Cortex of kidney (tissue), 1 donor: ENCODE results near the gene HS6ST1.
"Not testable (repeated sequence)": the region's sequence is repeated elsewhere in the genome, so short reads cannot be mapped to it uniquely, and the experiment has no call there.

Source experiments
- DNase-seq: peaks from one replicate; lab custom pipeline; 2025; lab: John Stamatoyannopoulos, UW

Gene HS6ST1

DNA sequence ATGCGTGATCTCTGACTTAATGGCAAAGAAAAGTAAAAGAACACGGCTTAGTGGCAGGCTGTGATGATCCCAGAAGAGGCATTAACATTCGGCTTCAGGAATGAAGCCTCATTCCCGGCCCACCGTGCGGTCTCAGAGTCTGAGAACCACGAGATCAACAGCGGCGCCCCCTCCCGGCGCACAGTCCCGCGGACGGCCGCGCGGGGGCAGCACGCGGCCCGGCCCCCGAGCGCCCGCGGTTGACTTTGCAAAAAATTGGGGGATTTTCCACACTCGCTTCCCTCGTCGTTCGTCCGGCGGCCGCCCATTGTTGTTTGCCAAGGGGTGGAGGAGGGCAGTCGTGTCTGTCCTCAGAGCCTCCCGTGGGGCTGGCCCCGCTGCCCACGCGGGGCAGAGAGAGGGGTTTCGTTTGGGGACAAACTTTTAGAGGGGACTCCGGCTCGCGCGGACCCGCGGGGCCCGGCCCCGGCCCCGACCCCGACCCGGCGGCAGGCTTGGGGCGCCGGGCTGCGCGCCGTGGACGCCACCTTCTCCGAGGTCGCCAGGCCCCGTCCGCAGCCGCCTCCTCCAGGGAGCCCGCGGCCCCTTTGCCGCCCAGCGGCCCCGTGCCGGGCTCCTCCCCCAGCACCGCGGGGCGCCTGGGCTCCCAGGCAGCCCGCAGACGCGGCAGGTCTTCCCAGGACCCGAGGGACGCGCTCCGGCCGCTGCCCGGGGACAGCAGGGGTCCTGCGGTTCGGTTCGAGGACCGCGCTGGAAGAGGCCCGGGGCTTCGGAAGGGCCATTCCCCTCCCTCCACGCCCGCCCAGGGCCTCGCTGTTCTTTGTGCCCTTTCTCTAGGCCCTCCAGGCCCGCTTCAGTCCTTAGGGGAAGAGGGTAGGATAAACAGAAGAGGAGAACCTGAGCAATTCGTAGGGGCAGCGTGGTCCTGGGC, 3.4 kb upstream of the HS6ST1 start:
- DNase-seq = no peak

DNA sequence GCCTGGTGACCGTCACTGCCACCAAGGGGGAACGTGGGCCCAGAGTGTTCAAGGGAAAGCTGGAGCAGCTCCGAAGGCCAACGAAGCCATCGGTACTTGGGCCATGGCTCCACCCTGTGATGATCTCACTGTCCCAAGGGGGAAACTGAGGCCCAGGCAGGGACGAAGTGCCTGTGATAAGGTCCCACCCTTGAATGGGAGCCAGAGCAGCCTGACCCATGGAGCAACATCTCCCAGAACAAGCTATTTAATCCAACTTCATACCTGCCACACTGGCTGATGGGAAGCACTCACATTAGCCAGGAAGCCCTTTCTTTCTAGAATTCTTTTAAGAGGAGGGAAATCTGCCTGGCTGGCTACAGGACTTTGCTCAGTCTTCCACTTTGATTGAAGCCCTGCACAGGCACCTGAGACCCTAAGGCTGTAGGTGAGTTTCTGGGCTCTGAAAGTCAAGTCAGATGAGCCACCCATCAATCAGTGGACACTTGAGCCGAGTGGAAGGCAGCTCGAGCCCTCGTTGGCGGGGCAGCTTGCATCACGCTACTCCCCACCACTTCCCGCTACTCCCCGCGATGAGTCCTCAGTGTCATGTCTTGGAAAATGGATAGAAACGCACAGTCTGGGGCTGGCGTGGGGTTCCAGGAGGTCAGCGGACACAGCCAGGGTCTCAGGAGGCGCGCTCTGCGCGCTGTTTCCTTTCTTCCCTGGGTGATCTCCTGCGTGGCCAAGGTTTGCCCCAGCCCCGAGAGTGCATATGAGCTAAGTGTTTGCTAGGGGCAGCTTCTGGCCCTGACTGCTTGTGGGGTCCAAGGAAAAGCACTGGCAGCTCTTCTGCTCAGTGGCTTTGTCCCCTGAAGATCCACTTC, 2.5 kb upstream of the HS6ST1 start:
- no peak for DNase-seq

DNA sequence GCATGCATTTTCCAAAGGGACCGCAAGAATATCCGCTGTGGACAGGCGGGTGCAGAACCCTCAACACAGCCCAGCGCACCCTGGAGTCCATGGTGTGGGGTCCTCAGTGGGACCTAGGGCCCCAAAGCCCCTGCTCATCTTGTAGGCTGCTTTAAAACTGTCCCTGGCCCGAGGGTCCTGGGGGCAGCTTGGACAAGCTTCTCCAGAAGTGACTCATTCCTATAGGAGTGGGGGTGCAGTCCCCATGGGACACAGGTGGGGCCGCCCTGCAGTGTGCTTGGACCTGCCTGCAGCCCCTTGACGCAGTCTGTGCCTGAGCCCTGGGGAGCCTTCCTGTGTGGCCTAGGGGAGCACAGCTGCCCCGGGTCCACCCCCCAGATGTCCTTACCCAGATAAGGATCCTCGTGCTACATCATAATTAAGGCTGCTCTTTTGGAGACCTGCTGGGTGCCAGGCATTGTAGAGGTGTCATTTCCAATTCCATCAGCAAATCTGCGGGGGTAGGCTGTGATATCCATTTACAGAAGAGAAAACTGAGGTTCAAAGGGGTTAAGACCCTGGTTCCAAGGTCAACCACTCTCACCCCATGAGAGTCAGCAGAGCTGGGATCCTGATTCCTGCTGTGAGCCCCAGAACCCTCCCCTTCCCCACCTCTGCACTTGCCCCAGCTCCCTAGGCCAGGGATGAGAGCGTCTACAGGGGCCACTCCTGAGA, 1.7 kb upstream of the HS6ST1 start:
- DNase-seq = no peak

DNA sequence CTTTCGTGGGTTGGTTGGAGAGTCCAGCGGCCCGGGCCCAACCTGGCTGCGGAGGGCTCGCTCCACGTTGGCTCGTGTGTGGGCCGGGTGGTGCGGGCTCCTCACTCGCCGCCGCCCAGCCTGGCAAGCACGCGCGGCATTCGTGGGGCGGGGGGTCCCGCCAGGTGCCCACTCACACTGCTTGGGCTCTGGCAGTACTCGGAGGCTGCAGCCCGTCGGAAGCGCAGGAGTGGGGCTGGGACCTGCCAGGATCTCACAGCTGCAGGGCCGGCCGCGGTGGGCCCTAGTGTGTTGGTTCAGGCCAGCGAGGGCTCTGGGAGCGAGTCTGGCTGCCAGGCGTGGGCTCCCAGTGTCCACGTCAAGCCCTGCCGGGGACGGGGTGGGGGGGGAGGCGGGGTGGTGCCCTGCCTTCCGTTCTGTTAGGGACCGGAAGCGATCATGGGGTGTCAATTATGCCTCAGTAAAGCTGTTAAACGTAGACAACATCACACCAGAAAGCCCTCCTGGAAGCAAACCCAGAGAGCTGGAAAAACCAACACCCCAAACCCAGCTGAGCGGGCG, 1.0 kb upstream of the HS6ST1 start:
- no peak for DNase-seq

DNA sequence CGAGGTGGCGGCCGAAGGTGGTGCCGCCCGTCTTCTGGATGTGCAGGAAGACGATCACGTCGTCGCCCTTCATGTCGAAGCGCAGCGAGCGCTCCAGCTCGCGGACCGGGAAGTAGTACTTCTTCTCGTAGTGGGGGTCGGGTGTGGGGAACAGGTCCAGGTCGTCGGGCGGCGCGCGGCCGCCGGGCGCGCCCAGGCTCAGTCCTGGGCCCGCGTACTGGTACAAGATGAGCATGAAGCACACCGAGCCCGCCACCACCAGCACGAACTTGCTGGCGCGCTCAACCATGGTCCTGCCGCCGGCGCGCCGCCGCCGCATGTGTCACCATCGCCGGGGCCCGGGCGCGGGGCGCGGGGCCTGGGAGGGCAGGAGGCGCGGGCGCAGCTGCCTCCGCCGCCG, 423 bp downstream of the HS6ST1 start:
- DNase-seq = not testable (repeated sequence)

DNA sequence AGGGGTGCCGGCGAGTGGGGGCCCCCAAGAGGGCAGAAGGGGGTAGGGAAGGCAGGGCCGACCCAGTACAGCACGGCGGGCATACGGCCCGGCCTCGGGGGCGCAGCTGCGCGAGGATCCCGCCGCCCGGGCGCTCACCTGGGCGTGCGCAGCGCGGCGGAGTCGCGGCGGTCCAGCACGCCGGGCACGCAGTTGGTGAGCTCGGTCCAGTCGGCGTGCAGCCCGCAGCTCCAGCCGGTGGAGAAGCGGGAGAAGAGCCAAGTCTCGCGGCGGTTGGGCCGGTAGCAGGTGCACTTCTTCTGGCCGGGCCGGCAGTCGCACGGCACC, 806 bp downstream of the HS6ST1 start:
- not testable (repeated sequence) for DNase-seq

DNA sequence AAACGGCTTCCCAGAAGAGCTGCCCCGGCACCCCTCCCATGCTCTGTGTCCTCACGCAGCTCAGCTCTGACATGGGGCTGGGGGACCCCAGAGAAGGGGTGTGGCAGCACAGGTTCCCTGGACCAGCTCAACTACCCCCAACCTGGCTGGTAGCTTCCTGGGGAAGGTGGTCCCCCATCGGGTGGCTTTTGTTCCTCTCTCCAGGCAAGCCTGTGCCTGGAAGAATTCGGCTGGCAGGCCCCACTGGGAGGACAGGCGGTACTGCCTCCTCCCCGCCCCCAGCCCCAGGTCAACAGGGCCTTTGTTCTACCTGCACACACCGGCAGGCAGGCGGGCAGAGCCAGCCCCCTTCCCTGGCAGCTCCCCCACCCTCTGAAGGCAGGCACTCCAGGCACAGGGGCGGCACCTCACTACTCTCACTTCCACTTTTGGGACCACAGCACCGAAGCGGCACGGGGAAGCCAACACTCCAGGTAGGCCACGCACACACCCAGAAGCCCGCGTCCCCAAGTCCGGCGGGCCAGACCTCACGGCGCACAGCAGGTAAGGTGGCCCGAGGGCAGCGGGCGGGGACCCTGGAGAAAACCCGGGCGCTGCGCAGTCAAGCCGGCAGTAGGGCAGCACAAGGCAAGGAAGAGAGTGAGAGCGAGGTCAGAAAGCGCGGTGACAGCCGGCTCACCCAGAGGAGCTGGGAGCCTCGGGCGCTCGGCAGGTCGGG, 1.3 kb downstream of the HS6ST1 start:
- DNase-seq = no peak

DNA sequence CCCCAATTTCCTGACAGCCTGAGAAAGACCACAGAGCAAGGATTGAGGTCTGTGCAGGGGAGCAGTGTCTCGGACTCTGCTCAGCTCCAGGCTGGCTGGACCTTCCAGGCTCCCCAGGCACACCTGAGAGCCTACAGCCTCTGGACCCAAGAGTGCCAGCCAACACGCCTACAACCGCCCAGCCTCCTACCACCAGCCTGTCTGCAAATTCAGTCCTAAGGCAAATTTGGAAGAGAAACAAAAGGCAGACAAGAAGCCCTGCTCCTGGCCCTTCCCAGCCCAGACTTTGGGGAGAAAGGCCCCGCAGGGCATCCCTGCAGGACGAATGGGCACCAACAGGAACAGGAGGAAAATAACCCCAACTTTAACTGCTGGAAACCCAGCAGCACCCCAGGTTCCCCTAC, 1.9 kb downstream of the HS6ST1 start:
- DNase-seq = no peak

DNA sequence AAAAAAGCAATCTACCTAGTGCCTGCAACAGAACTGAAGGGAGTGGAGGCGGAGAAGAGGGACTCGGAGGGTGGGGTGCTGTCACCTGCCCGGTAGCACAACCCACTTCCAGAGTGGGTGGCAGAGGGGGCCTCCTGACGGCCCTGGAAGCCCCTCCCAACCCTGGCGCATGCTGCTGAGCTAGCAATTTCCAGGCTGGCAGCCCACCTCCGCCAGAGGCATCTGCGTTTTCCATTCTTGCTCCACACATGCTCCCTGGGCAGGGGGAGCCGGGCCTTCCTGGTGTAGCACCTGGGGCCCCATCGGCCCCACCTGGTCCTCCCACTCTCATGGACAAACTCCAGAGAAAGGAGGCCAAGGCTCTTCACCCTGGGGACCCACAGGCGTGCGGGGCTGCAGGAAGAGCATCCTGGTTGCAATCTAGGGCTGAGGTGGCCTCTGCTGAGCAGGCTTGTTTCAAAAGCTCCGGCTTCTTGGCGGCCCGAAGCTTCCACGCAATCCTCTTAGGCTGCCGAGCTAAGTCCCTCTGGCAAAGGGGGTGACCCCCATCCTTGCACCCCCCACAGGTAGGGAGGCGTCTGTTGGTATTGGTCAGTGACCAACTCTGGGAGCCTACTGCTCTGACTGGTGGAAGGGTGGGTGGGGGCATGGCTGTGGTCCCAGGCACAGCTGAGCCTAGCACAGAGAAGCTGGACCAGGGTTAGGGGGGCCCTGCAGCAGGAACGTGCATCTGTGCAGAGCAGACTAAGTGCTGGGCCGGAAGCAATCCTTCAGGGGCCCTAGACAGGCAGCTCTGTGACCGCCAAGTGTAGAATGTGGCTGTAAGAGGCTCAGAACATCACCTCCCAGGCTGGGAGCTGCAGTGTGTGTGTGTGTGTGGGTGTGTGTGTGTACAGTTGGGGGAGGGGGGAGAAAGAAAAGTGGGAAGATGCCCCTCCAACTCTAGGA, 2.6 kb downstream of the HS6ST1 start:
- DNase-seq = no peak

DNA sequence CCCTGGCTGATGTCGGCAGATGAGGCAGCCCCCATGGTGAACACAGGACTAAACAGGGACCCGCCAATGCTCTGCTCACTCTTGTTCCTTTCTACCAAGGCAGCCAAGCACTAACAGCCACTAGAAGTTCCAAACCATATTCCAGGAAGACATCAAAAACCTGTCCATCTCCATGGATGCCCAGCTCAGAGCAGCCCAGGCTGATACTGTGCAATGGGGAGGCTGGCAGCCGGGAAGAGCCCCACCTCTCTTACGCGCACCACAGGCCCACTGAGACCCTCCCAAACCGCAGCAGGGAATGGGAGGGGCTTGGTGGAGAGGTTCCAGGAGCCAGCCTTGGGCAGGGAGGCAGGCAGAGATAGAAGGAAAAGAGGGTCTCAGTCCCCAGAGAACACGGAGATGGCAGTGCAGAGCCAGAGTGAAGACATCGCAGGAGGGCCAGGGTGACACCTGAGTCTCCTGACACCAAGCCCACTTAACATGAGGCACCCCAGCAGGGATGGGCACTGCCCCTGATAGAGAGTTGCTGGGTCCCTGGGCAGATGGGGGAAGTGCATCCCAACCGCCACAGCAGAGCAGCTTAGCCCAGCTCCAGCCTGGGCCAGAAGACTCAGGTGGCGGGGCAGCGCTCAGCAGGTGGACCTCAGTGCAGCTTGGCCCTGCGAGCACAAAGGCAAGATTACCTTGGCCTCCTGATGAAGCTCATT, 3.4 kb downstream of the HS6ST1 start:
- DNase-seq = no peak

DNA sequence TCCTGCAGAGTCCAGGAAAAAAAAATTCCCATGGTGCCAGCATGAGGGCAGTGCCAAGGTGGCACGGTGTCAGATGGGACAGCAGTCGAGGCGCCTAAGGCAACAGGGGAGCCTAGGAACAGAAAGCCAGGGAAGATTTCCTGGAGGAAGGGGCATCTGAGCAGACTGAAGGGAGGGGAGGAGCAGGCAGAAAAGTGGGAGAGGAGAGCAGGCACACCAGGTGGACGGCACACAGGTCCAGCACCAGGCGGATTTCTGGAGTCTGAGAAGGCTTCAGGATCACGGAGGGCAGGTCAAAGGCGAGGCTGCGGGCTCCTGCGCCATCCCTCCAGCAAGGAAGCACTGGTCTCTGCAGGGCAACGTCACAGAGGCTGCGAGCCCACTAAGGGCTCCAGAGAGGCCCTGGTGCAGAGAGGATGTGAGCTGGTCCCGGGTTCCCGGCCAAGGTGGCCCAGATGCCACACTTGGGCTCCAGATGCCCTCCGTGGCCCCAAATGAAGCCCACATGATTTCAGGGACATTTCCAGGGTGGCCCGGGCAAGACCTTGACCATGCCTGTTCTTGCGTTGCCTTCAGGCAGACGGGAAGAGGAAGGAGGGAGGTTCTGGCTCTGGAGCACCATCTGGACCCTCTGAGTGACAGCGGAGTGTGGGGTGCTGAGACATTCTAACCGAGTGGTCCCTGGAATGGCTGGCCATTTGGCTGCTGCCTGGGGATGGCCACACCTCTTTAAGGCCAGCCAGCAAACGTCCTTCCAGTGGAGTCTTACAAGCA, 4.1 kb downstream of the HS6ST1 start:
- no peak for DNase-seq

DNA sequence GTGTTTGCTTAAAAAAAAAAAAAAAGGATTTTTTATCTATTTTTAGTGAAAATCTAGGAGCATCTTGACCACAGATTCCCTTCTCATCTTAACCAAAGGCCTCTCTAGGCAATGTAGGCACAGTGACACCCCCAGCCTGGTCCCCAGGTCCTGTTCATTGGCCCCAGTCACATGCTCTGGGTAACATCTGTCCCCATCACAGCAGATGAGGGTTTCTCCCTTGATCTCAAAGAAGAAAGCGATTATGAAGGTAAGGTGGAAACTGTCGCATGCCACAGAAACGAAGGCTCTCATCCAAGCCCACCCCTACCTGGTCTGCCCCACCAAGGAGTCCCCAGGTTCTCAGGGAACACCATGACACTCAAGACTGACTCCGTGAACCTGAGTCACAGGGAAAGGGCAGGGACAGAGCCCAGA, 4.7 kb downstream of the HS6ST1 start:
- DNase-seq = no peak

DNA sequence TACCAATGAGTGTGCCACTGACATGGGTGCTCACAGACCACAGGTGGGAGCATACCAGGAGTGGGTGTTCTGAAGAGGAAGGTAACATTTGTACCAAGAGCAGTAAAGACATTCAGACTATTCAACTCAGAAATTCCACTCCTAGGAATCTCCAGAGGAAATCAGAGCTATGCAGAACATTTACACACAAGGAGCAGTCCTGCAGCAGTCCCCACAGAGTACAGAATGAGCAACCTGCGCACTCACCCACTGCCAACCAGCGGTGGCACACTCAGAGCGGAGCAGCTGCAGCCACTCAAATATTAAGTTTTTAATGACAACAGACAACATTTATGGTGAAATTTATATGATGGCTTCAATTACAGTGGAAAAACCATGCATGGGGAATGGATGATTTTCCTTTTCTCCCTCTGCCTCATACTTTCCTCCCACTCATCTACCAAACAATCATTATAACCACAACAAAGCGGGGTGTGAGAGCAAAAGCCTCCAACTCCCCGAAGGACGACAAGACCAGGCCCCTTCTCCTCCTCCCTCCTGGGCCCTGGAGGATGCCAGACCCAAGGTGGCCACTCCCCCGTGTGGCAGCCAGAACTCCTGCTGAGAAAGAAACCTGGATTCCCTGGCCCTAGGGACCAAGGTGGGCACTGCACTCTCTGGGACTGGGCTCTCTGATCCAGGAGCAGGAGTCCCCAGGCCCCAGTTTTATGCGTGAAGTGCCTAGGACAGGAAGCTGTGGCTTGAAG, 5.4 kb downstream of the HS6ST1 start:
- DNase-seq = no peak

DNA sequence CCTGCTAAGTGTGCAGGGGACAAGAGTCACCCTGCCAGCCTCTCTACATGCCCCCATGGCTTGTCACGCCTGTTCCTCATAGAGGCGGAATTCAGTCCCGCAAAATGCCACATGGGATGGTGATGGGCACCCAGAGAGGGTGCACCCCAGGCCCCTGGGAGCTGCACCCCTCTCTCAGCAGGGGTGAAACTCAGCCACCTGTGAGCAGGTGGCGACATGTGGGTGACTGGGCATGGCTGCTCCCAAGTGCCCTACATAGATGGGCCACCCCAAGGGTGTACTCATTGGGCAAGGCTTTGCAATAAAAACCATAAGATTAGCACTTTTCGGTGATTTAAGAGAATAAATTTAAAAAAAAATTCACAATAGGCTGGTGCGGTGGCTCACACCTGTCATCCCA, 6.3 kb downstream of the HS6ST1 start:
- no peak for DNase-seq

DNA sequence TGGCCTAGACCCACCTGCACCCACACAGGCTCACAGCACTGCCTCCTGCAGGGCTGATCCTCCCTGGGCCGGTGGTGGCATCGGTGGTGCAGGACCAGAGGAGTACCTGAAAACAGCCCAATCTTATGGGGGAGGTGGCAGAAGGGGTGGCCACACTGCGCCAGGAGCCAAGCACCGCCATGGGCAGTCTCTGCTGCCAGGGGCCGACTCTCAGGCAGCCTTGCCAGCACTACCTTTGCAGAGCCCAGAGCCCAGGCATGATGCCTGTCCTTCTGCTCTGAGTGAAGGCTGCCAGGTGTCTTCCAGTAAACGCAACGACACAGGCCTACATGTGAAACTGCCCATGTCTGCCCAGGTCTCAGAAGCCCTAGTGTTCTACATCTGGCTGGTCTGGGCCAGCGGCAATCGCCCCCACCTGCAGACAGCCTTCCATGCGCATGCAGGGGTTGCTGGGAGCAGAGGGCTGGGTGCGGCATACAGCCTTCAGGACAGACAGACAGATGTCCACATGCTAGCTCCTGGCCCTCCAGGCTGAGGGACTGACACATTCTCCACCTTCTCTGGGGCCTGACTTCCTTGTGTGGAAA, 6.8 kb downstream of the HS6ST1 start:
- DNase-seq = no peak

DNA sequence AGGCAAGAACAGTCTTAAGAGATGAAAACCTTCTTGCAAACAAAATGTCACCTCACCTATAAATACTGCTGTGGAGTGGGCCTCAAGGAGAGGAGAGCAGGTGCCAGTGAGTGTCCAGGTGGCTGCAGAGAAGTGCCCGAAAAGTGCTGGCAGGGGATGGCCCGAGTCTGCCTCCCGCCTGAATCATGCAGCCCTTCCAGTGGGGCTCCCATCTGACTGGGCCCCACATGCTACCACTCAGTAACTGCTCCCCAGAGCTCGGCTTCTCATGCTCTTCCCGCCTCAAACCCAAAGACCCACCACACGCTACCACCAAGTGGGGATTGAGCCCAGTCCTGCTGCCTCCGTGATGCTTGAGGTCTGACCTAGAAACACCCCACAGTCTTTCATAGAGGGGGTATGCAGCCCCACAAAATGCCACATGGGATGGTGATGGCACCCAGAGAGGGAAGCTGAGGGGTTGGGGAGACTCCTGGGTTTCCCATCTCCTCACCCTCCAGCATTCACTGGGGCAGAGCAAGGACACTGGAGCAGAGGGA, 7.4 kb downstream of the HS6ST1 start:
- DNase-seq = no peak

DNA sequence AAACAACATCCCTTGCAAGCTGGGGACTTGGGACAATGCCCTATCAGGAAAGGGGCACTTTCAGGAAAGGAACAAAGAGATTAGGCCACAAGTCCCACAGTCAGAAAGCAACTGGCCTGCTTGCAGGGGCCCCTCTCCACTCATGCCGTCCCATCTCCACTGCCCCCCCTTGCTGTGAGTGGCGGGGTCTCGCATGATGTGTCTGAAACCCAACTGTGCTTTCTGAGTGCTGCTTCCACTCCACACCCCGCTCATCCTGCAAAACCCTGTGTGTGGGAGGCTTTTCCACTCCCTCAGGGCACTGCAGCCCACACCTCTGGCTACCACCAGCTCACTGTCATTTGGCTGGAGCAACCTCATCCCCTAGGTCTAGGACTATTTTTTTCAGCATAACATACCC, 7.9 kb downstream of the HS6ST1 start:
- DNase-seq = no peak
